CD4-positive, alpha-beta T cell treated with Interleukin-15 for 4 hours (primary cell): Measurements from ENCODE around the gene ZNF366.
"Not testable (repeated sequence)": the region's sequence is repeated elsewhere in the genome, so short reads cannot be mapped to it uniquely, and the experiment has no call there.

Experiments
- DNase-seq: peaks from one replicate; pipeline ENCODE4 v3.0.0-alpha.2; 2020; ENCODE audit warnings: low spot score

Gene ZNF366

GRCh38 chr5:72439192-72439591 lies 68.0 kb downstream of the ZNF366 start:
- no peak for DNase-seq

- DNase-seq, result no peak
These were observed 69.1 kb downstream of the ZNF366 start for GRCh38 chr5:72438141-72438540.

- no peak for DNase-seq
These were observed 70.3 kb downstream of the ZNF366 start for GRCh38 chr5:72436796-72437471.

DNA sequence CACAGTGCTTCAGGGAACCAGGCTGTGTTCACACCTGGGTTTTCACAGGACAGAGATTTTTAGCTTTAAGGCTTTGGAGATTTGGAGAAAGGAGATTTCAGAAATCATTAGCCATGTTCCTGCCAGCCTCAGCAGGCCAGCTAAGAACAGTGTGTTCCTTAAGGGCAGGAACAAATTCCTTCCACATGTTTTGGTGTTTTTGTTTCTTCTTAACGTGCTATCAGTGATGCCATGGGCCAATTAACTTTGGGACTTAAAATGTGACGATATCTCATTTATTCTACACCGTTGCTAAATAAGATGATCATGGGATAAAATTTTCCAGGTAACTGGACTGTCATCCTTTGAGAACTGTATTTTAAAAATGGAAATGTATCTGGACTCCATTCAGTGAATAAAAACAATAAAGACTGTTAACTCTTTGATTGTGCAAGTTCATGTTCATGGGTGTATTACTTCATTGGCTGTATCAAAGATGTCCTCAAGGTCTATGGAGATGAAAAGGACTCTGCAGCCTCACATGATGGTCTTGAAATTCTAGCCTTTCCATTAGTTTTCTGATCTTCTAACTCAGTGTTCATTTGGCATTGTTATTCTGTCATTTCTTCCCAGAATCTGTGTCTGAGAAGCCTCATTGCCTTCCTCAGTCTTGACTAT lies 72.3 kb downstream of the ZNF366 start:
- no peak for DNase-seq

GRCh38 chr5:72434056-72434780 lies 73.0 kb downstream of the ZNF366 start:
- DNase-seq, result no peak

DNA sequence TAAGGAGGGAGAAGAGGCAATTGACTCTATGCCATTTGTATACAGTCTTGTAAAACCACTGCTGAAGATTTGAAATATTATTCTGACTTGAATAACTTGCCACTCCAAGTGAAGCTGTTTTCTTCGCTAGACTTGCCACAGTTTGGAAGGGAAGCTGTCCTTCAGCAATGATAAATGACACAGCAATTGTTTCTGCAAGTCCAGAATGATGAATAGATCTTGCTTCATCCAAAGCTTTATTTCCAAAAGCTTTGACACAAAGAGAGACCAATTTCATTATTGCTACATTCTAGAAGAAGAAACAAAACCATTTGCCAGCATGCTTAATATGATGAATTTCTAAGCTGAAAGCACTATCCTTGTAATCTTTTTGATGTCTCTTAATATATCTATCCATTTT lies 73.7 kb downstream of the ZNF366 start:
- DNase-seq, result no peak

DNA sequence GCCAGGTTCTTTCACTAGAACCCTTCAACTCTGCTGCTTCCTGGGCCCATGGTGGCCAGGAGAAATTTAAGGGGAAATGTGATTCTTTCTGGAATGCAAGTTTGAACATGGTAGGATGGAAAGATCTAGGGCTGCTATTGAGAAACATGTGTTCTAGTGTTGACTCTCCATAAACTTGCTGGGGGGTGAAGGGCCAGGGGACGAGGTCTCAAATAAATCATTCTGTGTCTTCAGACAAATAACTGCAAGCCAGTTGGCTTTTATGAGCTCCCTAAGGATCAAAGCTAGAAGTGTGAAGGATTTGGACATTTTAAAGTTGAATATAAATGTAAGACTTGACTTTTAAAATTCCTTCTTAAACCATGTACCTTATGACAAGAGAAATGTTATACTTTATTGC lies 78.5 kb downstream of the ZNF366 start:
- no peak for DNase-seq

DNA sequence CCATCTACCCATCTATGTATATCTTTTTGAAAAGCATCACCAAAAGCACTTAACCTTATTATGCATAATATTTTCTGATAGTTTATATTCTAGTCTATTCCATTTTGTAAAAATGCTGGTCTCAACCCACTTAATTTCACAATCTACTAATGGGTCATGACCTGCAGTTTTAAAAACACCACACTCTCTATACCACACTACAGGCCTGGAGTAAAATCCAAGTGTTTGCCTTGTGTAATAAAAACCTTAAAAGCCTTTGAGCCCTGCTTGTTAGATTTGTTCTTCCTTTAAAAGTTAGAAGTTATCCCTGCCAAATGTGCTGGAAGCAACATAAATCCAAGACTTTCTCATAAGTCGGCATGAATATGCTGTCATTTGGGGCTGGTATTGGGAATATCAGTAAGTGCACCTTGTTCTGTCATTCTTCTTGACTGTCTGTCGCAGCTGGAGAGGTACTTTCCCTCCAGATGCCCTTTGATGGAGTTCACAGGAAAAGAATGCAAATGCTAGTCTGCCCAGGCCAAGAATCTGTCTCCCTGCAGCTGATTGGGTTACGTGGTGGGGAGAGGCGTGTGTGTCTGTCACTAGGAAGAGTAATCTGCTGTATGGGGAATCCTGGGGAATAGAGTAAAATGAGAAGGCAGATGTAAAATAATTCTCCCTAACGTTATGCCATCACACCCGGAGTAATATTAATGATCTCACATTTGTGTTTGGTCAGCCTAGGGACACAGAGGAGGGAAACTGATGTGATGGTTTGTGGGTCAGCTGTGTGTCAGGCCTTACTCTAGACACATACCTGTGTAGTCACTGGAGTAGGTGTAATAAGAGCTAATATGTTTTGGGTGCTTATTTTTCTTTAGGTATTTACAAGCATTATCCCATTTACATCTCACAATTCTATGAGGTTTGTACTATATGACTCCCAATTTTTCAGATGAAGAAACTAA lies 79.4 kb downstream of the ZNF366 start:
- DNase-seq, result no peak

GRCh38 chr5:72427016-72427415 lies 80.2 kb downstream of the ZNF366 start:
- DNase-seq, result no peak

GRCh38 chr5:72426019-72426418 lies 81.2 kb downstream of the ZNF366 start:
- no peak for DNase-seq

- DNase-seq, result no peak
These were observed 88.9 kb downstream of the ZNF366 start for GRCh38 chr5:72418271-72418670.

- DNase-seq, result no peak
These were observed 89.7 kb downstream of the ZNF366 start for GRCh38 chr5:72417333-72418062.

DNA sequence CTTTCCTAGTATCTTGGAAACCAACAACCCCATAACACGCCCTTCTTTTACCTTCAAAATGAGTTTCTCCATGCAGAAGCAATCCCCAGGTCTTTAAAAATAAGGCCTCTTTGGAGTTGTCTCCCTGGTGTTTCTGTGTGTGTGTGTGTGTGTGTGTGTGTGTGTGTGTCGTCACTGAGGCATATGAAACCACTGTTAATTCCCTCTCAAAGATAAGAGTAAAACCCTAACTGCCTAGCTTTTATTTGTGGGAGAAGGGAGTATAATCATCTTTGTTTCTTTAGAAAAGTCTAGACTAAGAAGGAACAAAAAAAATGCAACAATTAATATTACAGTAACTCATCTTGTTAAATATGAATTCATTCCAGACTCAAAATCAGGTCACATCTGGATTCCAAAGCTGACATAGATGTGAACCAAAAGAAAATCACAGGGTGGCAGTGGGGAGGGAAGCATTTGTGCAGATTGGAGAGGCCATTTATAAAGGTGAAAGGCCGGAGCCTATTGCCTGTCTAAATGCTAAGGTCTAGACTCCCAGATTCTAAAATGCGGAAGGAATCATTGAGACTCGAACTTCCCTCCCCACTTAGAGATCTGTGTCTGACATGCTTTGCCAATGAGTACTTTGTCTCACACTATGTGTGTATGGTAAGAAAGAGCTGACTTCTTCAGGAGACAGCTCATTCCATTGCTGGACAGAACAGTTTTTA lies 91.4 kb downstream of the ZNF366 start:
- DNase-seq, result no peak

DNA sequence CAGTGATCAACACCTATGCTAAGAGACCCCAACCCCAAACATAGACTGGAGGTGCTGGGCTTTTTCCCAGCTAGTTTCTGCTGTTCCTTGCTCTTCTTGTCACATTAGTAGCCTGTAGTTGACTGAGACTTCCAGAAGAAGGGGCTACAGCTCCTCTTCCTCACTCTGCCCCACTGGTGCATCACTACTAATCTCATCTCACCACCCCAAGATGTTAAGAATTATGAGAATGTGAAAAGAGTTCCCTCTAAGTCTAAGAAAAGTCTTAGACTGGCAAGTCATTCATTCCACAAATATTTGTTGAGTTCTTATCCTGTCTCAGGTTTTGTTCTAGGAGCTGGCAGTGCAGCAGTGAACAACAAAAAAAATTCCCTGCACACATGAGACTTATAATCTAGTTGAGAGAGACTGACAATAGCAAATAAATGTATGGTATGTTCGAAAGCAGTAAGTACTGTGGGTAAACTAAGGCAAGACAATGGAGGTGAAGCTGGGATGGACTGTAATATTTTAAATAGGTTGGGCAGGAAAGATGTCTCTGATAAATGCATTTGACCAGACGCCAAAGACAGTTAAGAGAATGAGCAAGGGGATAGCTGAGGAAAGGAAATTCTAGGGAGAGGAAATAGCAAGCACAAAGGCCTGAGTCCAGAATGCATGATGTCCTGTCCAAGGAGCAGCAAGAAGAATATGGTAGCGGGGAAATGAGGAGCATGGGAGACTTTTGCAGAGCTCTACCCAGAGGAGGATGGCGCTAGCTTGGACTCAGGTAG lies 94.7 kb downstream of the ZNF366 start:
- no peak for DNase-seq

DNA sequence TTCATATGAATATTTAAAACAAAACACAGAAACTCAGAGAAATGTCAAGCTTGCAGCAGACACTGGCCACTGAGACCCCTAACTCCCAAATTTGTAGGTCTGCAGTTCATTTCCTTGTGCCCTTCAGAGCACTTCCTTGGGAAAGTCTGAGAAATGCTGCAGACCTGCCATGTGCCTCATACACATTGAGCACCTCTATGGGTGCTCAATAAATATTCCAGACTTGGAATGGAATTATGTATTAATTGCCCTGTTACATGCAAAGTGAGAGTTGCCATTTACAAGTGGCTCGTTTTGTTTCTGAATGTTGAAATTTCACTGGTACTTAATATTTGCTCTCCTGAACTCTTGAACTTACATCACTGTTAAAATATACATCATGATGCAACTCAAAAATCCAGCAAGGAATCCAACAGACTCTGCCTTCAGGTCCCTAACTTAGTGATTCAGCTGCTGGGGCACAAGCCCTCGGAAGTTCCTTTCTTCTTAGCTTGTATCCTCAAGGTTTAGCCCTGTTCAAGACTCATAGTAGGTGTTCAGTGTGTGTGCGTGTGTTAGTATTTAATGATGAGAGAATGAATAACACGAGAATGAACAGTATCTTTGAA lies 96.4 kb downstream of the ZNF366 start:
- no peak for DNase-seq

- no peak for DNase-seq
These were observed 98.6 kb downstream of the ZNF366 start for GRCh38 chr5:72408603-72409002.

DNA sequence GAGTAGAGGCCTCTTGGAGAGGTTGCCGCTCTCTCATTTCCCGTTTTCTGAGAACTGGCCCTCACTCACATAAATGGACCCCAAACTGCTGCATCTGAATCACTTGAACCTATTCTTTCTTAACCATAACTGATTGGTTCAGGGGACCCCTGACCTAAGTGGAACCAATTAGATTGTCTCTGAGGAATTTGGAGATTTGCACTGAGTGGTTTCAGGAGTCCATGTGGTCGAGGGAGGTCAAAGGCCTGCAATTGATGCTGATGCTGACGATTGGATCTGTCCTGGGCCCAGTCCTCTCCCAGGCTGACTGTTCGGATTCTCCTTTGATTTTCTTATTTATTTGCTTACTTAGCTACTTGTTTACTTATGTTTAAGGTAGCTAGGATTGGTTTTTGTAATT lies 99.1 kb downstream of the ZNF366 start:
- no peak for DNase-seq

- DNase-seq, result no peak
These were observed 99.7 kb downstream of the ZNF366 start for GRCh38 chr5:72407541-72407940.

GRCh38 chr5:72407078-72407477 lies 100.1 kb downstream of the ZNF366 start:
- no peak for DNase-seq

GRCh38 chr5:72404771-72405170 lies 102.4 kb downstream of the ZNF366 start:
- not testable (repeated sequence) for DNase-seq
